ENCODE measurements around the gene TEC. TPM values are rescaled to one million over a fixed set of nuclear protein-coding genes. Genes with fewer than 3 reads are reported as not detected.
A peak's percentile ranks its signal among the peaks of the same experiment; 100 is the strongest.
"Not testable (repeated sequence)": the region's sequence is repeated elsewhere in the genome, so short reads cannot be mapped to it uniquely, and the experiment has no call there.

TEC gene
- total and polyA plus RNA-seq, 2 experiments from 2014 or later, result not detected

DNA sequence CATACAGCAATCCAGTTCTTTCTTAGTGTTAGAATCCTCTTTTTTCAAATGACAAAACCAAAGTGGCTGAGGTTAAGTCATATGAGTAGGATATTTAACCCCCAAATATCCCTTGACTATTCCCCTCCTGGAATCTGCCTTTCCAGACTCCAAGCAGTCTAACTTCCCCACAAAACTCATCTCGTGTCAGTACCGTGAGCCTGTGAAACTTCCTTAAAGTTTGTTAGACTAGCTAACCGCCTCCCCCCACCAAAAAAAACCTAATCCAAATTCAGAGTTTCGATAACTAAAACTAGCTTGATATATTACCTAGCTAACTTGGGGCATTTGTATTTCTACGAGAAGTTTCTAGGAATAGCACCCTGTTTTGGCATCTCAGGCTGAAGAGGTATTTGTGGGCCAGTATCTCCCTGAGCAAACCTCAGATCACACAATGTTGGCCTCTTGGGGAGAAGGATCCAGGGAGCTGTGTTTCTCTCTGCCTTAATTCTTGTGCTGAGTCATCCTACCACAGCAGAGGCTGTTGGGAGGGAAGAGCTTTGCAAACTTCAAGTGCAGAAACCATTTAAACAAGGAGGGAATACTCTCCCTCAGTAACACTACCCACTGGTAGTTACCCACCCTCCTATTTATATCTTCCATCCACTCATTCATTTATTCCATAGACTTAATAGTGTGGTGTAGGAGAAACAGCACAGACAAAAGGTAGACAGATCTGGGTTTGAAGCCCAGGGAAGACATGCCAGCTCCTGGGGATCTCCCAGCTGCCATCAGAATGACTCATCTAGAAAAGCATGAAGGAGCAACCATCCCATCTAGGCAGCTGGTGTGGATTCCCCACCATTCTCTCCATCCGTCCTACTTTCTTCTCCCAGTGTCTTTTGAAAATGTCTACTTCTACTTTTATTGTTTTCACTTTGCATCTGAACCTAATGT, 96.3 kb downstream of the TEC start:
- H3F3A ChIP-seq (ENCODE audit: insufficient read depth), result no peaks in the 10 kb centered on the region
- H3K36me3 ChIP-seq (ENCODE audit: low read depth), result no peaks in the 10 kb centered on the region
- H3K79me2 ChIP-seq (ENCODE audit: insufficient read depth), result no peaks in the 10 kb centered on the region
- H3K9me3 ChIP-seq (ENCODE audit: low read depth), result no peaks in the 10 kb centered on the region
- no peaks in the 10 kb centered on the region for H3K4me1 ChIP-seq (ENCODE audit: insufficient read depth)
- no peak overlapping the region for H3K9ac ChIP-seq
- H3K4me2 ChIP-seq (ENCODE audit: unreplicated experiment), result no peak overlapping the region
- peak overlapping the region; percentile 56 for H2AFZ ChIP-seq
- no peak overlapping the region for H3K4me3 ChIP-seq
- H4K20me1 ChIP-seq (ENCODE audit: insufficient read depth), result no peaks in the 10 kb centered on the region
- DNase-seq, result peak; percentile 69
- H3K9me2 ChIP-seq (ENCODE audit: insufficient read depth), result no peaks in the 10 kb centered on the region
- no peaks in the 10 kb centered on the region for H3K27me3 ChIP-seq (replicated peaks; ENCODE audit: insufficient read depth)
- H3K27ac ChIP-seq, result peak overlapping the region; percentile 19; the same call in 1 of the 2 replicates
- no peak for TF ChIP-seq EZH2 (IDR thresholded peaks at IDR 0.05; ENCODE audit: insufficient read depth, poor library complexity, severe bottlenecking)
- TF ChIP-seq EZH2phosphoT487 (IDR thresholded peaks at IDR 0.05; ENCODE audit: insufficient read depth, low read depth), result no peak
- WGBS, 2 experiments (ENCODE audit: low coverage in 1 of 2, low lambda C conversion rate in 2 of 2, missing lambda C conversion rate in 2 of 2), result 70 to 76% methylated on average over 6 of the region's 6 CpGs
- in situ Hi-C loops (cut with MboI), result no loop called here

- no peaks in the 10 kb centered on the region for H3K9me3 ChIP-seq (ENCODE audit: low read depth)
- H3K9ac ChIP-seq, result no peak overlapping the region
- no peak overlapping the region for H2AFZ ChIP-seq
- no peaks in the 10 kb centered on the region for H3K4me1 ChIP-seq (ENCODE audit: insufficient read depth)
- H3F3A ChIP-seq (ENCODE audit: insufficient read depth), result no peaks in the 10 kb centered on the region
- H4K20me1 ChIP-seq (ENCODE audit: insufficient read depth), result no peaks in the 10 kb centered on the region
- in situ Hi-C loops (cut with MboI), result no loop called here
- H3K27ac ChIP-seq, result no peak overlapping the region
- DNase-seq, result no peak
- no peaks in the 10 kb centered on the region for H3K27me3 ChIP-seq (replicated peaks; ENCODE audit: insufficient read depth)
- H3K79me2 ChIP-seq (ENCODE audit: insufficient read depth), result no peaks in the 10 kb centered on the region
- H3K4me2 ChIP-seq (ENCODE audit: unreplicated experiment), result no peak overlapping the region
- H3K36me3 ChIP-seq (ENCODE audit: low read depth), result no peaks in the 10 kb centered on the region
- H3K9me2 ChIP-seq (ENCODE audit: insufficient read depth), result no peaks in the 10 kb centered on the region
- TF ChIP-seq EZH2 (IDR thresholded peaks at IDR 0.05; ENCODE audit: insufficient read depth, poor library complexity, severe bottlenecking) (no peak), EZH2phosphoT487 (IDR thresholded peaks at IDR 0.05; ENCODE audit: insufficient read depth, low read depth) (no peak)
- H3K4me3 ChIP-seq, result no peak overlapping the region
- 64 to 67% methylated on average over 4 of the region's 4 CpGs for WGBS, 2 experiments (ENCODE audit: low coverage in 1 of 2, low lambda C conversion rate in 2 of 2, missing lambda C conversion rate in 2 of 2)
Observed at GRCh38 chr4:48172651-48173050, 97.0 kb downstream of the TEC start.

GRCh38 chr4:48169636-48170035, 100.0 kb downstream of the TEC start:
- no peak overlapping the region for H3K4me3 ChIP-seq
- H2AFZ ChIP-seq, result no peak overlapping the region
- no peak overlapping the region for H3K9ac ChIP-seq
- no peak overlapping the region for H3K27ac ChIP-seq
- no peaks in the 10 kb centered on the region for H3K36me3 ChIP-seq (ENCODE audit: low read depth)
- TF ChIP-seq EZH2phosphoT487 (IDR thresholded peaks at IDR 0.05; ENCODE audit: insufficient read depth, low read depth) (no peak), EZH2 (IDR thresholded peaks at IDR 0.05; ENCODE audit: insufficient read depth, poor library complexity, severe bottlenecking) (no peak)
- H3K4me1 ChIP-seq (ENCODE audit: insufficient read depth), result no peaks in the 10 kb centered on the region
- H3K4me2 ChIP-seq (ENCODE audit: unreplicated experiment), result no peak overlapping the region
- whole genome bisulfite sequencing, 2 experiments (ENCODE audit: low coverage in 1 of 2, low lambda C conversion rate in 2 of 2, missing lambda C conversion rate in 2 of 2), result 38 to 53% methylated on average over 1 of the region's 1 CpG
- no peaks in the 10 kb centered on the region for H3K27me3 ChIP-seq (replicated peaks; ENCODE audit: insufficient read depth)
- H3F3A ChIP-seq (ENCODE audit: insufficient read depth), result no peaks in the 10 kb centered on the region
- H3K9me3 ChIP-seq (ENCODE audit: low read depth), result no peaks in the 10 kb centered on the region
- no peak for DNase-seq
- no peaks in the 10 kb centered on the region for H3K79me2 ChIP-seq (ENCODE audit: insufficient read depth)
- in situ Hi-C loops (cut with MboI), result no loop called here
- no peaks in the 10 kb centered on the region for H4K20me1 ChIP-seq (ENCODE audit: insufficient read depth)
- no peaks in the 10 kb centered on the region for H3K9me2 ChIP-seq (ENCODE audit: insufficient read depth)

DNA sequence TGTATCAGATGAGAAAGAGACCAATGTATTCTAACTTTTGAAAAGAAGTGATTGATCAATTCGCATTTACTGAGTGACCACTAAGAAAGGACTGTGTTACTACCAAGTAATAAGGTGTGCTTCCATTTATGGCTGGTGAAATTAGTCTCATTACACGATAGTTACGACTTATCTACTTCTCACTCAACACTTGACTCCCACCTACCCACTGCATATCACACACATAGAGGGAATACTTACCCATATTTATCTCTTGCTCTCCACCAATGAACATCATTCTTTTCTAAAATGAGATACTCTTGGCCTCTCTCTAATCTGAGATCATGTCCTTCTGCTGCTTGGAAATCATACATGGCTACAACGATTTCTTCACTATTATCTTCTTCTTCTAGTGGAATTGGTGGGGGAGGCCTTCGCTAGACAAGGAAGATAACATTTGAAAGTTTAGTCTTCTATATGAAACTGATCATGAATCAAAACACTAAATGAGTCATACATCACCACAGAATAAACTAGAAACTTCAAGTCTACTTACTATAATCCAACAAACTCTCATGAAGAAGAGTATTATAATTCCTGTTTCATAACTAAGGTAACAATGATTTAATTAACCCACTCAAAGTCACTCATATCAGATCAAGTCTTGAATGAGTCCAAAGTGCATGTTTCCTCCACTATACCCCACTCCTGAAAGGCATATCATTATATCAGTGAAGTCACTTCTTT, 101.9 kb downstream of the TEC start:
- no peak for TF ChIP-seq EZH2phosphoT487 (IDR thresholded peaks at IDR 0.05; ENCODE audit: insufficient read depth, low read depth)
- no peak for TF ChIP-seq EZH2 (IDR thresholded peaks at IDR 0.05; ENCODE audit: insufficient read depth, poor library complexity, severe bottlenecking)
- Histone ChIP-seq H3K4me3 (no peak overlapping the region), H3K79me2 (ENCODE audit: insufficient read depth) (no peaks in the 10 kb centered on the region), H4K20me1 (ENCODE audit: insufficient read depth) (no peaks in the 10 kb centered on the region), H3K4me1 (ENCODE audit: insufficient read depth) (no peaks in the 10 kb centered on the region), H3K9ac (no peak overlapping the region), H3K36me3 (ENCODE audit: low read depth) (no peaks in the 10 kb centered on the region), H3K27me3 (replicated peaks; ENCODE audit: insufficient read depth) (no peaks in the 10 kb centered on the region), H3K9me3 (ENCODE audit: low read depth) (no peaks in the 10 kb centered on the region), H3K27ac (no peak overlapping the region), H3K9me2 (ENCODE audit: insufficient read depth) (no peaks in the 10 kb centered on the region), H3F3A (ENCODE audit: insufficient read depth) (no peaks in the 10 kb centered on the region), H3K4me2 (ENCODE audit: unreplicated experiment) (no peak overlapping the region), H2AFZ (no peak overlapping the region)
- no peak for DNase-seq
- 73 to 76% methylated on average over 5 of the region's 5 CpGs for WGBS, 2 experiments (ENCODE audit: low coverage in 1 of 2, low lambda C conversion rate in 2 of 2, missing lambda C conversion rate in 2 of 2)
- in situ Hi-C loops (cut with MboI), result no loop called here

DNA sequence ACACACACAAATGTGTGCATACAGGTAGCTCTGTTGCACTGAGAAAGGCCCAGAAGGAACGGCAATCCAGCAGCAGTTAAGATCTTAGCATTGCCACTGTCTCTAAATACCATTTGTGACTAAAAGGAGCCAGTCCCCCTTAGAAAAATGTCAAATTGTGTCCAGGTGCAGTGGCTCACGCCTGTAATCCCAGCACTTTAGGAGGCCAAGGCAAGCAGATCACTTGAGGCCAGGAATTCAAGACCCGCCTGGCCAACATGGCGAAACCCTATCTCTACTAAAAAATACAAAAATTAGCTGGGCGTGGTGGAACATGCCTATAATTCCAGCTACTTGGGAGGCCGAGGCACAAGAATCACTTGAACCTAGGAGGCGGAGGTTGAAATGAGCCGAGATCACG, 105.1 kb downstream of the TEC start:
- H3K4me1 ChIP-seq (ENCODE audit: insufficient read depth); H3K36me3 ChIP-seq (ENCODE audit: low read depth); H3F3A ChIP-seq (ENCODE audit: insufficient read depth); H3K9ac ChIP-seq; DNase-seq; H3K9me3 ChIP-seq (ENCODE audit: low read depth); H3K4me3 ChIP-seq; H3K27ac ChIP-seq; H3K9me2 ChIP-seq (ENCODE audit: insufficient read depth); H3K27me3 ChIP-seq (replicated peaks; ENCODE audit: insufficient read depth); in situ Hi-C loops (cut with MboI); H3K79me2 ChIP-seq (ENCODE audit: insufficient read depth); H2AFZ ChIP-seq; H3K4me2 ChIP-seq (ENCODE audit: unreplicated experiment); H4K20me1 ChIP-seq (ENCODE audit: insufficient read depth): not testable (repeated sequence)
- WGBS, 2 experiments (ENCODE audit: low coverage in 1 of 2, low lambda C conversion rate in 2 of 2, missing lambda C conversion rate in 2 of 2), result 86 to 90% methylated on average over 9 of the region's 9 CpGs
